ENCODE measurements around the gene CCDC85C.

Gene CCDC85C

GRCh38 chr14:99633141-99633540 lies 29.1 kb upstream of the CCDC85C start:
- Histone ChIP-seq H3K27me3 (no peaks in the 10 kb centered on the region), H3K4me3 (ENCODE audit: low read depth, low read length) (no peak overlapping the region), H3K9me3 (no peaks in the 10 kb centered on the region), H3K4me1 (peaks cover 7% of the 10 kb centered on the region), H3K36me3 (no peaks in the 10 kb centered on the region)
- TF ChIP-seq, protein P1, sequence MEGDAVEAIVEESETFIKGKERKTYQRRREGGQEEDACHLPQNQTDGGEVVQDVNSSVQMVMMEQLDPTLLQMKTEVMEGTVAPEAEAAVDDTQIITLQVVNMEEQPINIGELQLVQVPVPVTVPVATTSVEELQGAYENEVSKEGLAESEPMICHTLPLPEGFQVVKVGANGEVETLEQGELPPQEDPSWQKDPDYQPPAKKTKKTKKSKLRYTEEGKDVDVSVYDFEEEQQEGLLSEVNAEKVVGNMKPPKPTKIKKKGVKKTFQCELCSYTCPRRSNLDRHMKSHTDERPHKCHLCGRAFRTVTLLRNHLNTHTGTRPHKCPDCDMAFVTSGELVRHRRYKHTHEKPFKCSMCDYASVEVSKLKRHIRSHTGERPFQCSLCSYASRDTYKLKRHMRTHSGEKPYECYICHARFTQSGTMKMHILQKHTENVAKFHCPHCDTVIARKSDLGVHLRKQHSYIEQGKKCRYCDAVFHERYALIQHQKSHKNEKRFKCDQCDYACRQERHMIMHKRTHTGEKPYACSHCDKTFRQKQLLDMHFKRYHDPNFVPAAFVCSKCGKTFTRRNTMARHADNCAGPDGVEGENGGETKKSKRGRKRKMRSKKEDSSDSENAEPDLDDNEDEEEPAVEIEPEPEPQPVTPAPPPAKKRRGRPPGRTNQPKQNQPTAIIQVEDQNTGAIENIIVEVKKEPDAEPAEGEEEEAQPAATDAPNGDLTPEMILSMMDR (IDR thresholded peaks at IDR 0.05; ENCODE audit: low read depth, low read length) = no peak
- DNase-seq = peak; percentile 38

DNA sequence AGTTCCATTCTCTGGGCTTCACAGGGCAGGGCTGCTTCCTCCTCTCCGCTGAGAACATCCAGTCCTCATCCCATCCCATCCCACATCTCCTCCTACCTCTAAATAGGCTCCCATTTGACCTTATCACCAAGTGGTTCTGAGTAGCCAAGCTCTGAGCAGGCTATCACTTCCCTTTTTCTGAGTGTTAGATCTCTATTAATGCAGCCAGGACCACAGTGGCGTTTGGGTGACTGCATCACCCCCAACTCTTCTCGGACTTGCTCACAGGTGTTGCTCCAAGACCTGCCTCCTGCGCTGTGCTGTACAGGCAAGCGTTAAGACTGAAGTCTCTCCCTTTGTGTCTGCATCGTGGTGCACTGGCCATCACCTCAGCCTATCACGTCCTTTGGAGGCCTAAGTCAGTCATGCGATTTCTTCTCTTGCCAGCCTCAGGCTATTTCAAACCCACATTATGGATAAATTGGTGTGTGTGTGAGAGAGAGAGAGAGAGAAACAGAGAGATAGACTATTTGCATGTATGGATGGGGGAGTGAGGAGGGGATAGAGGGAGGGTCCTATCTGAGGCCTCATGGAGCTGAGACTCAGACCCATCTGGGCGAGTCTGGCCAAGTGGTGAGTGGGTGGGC lies 28.5 kb upstream of the CCDC85C start:
- Histone ChIP-seq H3K4me3 (ENCODE audit: low read depth, low read length) (no peak overlapping the region), H3K9me3 (no peaks in the 10 kb centered on the region), H3K36me3 (no peaks in the 10 kb centered on the region), H3K27me3 (no peaks in the 10 kb centered on the region), H3K4me1 (peaks cover 7% of the 10 kb centered on the region)
- TF ChIP-seq, protein P1 (IDR thresholded peaks at IDR 0.05; ENCODE audit: low read depth, low read length) = no peak
- no peak for DNase-seq

- no peaks in the 10 kb centered on the region for H3K36me3 ChIP-seq
These were observed 26.2 kb upstream of the CCDC85C start for GRCh38 chr14:99630202-99630601.

DNA sequence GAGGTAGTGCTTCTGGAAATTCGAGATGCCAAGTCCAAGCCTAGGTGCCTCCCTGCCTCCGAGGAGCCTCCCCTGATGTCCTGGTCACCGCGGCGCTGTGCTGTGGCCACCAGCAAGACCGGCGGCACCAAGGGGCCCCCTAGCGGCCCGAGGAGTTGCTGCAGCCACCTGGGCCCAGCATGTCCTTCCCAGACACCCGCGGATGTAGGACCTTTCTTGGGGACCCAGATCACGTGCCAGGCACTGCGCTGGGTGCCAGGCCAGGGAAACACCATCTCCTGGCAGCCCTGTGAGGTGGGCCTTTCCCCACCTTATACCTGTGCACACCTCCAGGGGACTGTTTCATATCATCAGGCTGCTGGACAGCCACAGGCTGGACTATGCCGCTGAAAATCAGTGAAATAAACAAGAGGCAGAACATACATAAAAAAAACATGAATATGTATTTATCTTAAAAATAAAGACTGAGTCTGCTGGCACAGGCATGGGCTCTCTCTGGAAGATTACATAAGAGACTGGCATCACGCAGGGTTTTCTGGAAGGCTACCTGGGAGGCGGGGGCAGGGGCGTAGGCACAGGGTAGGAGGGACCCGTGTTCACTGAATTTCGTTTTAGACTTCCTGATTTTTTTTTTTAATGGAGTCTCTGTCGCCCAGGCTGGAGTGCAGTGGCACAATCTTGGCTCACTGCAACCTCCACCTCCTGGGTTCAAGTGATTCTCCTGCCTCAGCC lies 25.0 kb upstream of the CCDC85C start:
- DNase-seq = peak; percentile 84
- Histone ChIP-seq H3K4me3 (ENCODE audit: low read depth, low read length) (no peak overlapping the region), H3K9me3 (no peaks in the 10 kb centered on the region), H3K4me1 (peaks cover 7% of the 10 kb centered on the region), H3K36me3 (no peaks in the 10 kb centered on the region), H3K27me3 (no peaks in the 10 kb centered on the region)
- TF ChIP-seq, protein P1 (IDR thresholded peaks at IDR 0.05; ENCODE audit: low read depth, low read length) = peak; percentile 98

More at GRCh38 chr14:99630202-99630601, 26.2 kb upstream of the CCDC85C start:
- Histone ChIP-seq H3K4me1 (peaks cover 7% of the 10 kb centered on the region), H3K4me3 (ENCODE audit: low read depth, low read length) (no peak overlapping the region), H3K9me3 (no peaks in the 10 kb centered on the region), H3K27me3 (no peaks in the 10 kb centered on the region)
- TF ChIP-seq, protein P1 (IDR thresholded peaks at IDR 0.05; ENCODE audit: low read depth, low read length) = no peak
- no peak for DNase-seq

DNA sequence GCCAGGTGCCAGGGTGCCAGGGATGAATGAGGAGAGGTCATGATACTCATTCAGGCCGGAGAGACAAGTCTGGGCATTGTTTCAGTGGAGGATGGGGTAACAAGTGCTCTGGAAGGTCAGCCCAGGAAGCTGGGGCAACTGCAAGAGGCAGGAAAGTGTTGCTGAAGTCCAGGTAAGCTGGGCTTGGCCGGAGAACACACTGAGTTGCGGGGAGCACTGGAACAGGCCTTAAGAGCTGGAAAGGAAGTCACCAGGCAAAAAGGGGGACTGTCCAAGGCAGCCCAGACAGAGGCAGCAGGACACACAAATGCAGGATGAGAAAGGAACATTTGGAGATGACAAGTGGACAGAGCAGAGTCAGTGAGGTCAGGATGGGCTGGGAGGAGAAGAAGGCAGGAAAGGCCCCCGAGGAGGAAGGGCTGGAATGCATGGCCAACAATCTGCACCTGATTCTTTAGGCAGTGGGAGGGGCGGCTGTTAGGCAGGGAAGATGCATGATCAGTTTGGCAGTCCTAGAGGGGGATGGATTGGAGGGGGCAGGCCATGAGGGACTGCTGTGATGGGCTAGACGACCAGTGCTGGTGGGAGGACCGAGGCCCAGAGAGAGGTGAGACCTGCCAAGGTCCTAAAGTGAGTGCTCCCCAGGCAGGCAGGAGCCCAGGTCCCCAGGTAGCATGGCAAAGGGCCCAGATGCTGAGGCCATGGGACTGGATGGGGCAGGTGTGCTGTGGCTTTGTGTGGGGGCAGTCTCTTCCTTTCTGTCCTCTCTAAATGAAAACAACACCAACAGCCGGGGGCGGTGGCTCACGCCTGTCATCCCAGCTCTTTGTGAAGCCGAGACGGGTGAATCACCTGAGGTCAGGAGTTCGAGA lies 23.7 kb upstream of the CCDC85C start:
- H3K27me3 ChIP-seq = no peaks in the 10 kb centered on the region
- DNase-seq = no peak
- no peaks in the 10 kb centered on the region for H3K36me3 ChIP-seq
- no peaks in the 10 kb centered on the region for H3K4me1 ChIP-seq
- no peaks in the 10 kb centered on the region for H3K9me3 ChIP-seq
- TF ChIP-seq, protein P1 (IDR thresholded peaks at IDR 0.05; ENCODE audit: low read depth, low read length) = no peak
- H3K4me3 ChIP-seq (ENCODE audit: low read depth, low read length) = no peak overlapping the region
